IPS-15b (cell line): ENCODE data around the gene ARL5B.
A peak's percentile ranks its signal among the peaks of the same experiment; 100 is the strongest.

Experiments used
- H3K27me3 ChIP-seq: one replicate; pipeline ENCODE4 v1.6.1; 2013; ENCODE audit warnings: low read length; ENCODE audit not compliant: control insufficient read depth, insufficient read depth
- H3K36me3 ChIP-seq: one replicate; pipeline ENCODE4 v1.6.1; 2013; ENCODE audit warnings: low read length; ENCODE audit not compliant: control insufficient read depth, insufficient read depth
- H3K4me1 ChIP-seq: one replicate; pipeline ENCODE4 v1.6.1; 2013; ENCODE audit warnings: mild to moderate bottlenecking, low read length; ENCODE audit not compliant: control insufficient read depth, insufficient read depth
- H3K4me3 ChIP-seq: one replicate; pipeline ENCODE4 v1.5.1; 2013; ENCODE audit warnings: low read depth, low read length
- H3K9ac ChIP-seq: one replicate; pipeline ENCODE4 v1.6.1; 2013; ENCODE audit warnings: low read depth, mild to moderate bottlenecking, low read length
- H3K9me3 ChIP-seq: one replicate; pipeline ENCODE4 v1.6.1; 2013; ENCODE audit warnings: mild to moderate bottlenecking, low read length; ENCODE audit not compliant: control insufficient read depth, insufficient read depth

The ARL5B gene

DNA sequence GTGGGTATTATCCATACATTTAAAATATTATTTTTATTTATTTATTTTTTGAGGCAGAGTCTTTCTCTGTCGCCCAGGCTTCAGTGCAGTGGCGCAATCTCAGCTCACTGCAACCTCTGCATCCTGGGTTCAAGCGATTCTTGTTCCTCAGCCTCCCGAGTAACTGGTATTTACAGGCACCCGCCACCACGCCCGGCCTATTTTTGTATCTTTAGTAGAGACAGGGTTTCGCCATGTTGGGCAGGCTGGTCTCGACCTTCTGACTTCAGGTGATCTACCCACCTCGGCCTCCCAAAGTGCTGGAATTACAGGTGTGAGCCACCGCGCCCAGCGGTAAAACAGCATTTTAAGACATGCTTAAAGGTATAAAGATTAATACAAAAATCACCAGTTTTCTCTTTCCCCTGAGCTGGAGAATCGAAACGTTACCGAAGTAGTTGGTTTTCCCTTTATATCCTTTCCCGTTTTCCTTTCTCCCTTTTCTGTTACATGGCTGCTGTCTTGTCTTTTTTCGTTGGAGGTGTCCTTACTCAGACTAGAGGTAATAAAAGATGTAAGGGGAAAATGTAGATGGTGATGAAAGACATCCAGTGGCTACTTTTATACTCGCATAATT is 1.7 kb downstream of the ARL5B start:
- peaks cover 15% of the 10 kb centered on the region for H3K4me1 ChIP-seq
- H3K4me3 ChIP-seq, result peak overlapping the region; percentile 99
- no peaks in the 10 kb centered on the region for H3K36me3 ChIP-seq
- no peaks in the 10 kb centered on the region for H3K9me3 ChIP-seq
- H3K27me3 ChIP-seq, result no peaks in the 10 kb centered on the region
- H3K9ac ChIP-seq, result no peak overlapping the region

DNA sequence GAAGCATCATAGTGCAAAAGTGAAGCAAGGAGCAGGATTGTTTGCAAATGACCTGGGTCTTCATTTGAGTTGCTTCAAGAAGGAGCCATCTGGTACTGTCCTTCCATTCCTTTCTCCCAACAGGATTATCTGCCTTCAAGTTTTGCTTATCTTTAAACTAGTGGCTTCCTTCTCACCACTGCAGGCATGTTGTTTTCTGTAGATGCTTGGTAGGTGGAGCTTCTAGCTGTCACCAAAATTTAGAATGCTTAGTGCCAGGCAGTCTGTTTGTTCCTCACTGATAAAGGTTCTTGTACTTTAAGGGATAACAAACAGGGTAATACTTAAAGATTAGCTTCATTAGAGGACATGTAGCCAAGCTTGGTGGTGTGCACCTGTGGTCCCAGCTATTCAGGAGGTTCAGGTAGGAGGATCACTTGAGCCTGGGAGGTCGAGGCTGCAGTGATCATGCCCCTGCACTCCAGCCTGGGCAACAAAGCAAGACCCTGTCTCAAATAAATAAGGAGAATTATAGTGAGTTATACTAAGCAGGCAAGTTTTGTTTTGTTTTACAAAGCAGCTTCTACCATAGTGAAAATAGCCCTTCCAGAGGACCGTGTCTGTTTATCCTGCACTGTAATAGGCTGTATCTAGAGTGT is 5.7 kb downstream of the ARL5B start:
- peaks cover 22% of the 10 kb centered on the region for H3K4me1 ChIP-seq
- H3K27me3 ChIP-seq, result no peaks in the 10 kb centered on the region
- no peaks in the 10 kb centered on the region for H3K9me3 ChIP-seq
- H3K9ac ChIP-seq, result no peak overlapping the region
- no peaks in the 10 kb centered on the region for H3K36me3 ChIP-seq
- H3K4me3 ChIP-seq, result no peak overlapping the region

DNA sequence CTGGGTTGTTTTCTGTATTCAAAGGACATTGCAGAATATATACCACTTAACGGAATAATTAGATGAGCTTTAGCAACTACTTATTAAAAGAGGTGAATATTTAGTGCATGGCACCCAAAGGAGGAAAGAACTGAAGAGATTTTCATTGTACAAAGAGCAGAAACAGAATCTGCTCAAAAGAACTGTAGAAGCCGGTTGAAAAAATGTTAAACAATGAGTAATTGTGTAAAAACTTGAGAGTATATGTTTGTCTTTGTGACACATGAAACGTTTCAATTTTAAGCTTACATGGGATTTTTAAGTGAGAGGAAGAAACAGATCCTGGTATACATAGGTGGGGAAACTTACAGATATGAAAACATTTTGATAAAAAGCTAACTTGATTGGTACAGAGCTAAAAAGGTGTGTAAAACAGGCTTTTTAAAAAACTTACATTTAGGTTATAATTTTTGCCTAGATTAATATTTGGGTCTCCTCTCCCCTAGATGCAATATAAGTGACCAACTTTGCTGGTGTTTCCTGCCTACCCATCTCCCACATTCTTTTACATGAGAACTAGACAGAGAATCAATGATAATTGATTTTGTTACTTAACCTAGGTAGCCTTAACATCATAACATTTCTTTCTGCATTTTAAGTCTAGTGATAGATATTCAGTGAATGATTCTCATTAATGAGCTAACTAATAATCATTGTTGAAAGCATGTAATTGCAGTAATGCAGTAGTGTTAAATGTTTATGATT is 6.8 kb downstream of the ARL5B start:
- Histone ChIP-seq H3K4me3 (no peak overlapping the region), H3K27me3 (no peaks in the 10 kb centered on the region), H3K4me1 (peaks cover 22% of the 10 kb centered on the region), H3K36me3 (no peaks in the 10 kb centered on the region), H3K9me3 (no peaks in the 10 kb centered on the region), H3K9ac (no peak overlapping the region)

DNA sequence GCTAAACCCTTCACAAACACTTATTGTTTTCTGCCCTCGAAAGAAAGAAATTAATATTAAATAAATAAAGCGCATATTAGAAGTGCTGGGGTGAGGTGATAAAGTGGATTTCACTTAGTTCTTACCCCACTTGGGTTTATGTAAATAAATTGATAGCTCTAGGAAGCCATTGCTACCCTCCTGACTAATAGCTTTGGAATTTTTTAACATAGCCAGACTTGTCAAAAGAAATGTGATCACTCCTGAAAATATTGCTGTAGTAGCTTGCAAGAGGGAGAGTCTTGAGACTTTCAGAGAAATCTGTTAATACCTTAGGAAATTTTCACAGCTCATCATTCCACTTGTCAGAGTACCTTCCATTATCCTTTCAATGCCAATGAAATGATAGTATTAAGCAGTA is 7.6 kb downstream of the ARL5B start:
- Histone ChIP-seq H3K27me3 (no peaks in the 10 kb centered on the region), H3K9ac (no peak overlapping the region), H3K4me3 (no peak overlapping the region), H3K36me3 (no peaks in the 10 kb centered on the region), H3K9me3 (no peaks in the 10 kb centered on the region), H3K4me1 (peaks cover 18% of the 10 kb centered on the region)

DNA sequence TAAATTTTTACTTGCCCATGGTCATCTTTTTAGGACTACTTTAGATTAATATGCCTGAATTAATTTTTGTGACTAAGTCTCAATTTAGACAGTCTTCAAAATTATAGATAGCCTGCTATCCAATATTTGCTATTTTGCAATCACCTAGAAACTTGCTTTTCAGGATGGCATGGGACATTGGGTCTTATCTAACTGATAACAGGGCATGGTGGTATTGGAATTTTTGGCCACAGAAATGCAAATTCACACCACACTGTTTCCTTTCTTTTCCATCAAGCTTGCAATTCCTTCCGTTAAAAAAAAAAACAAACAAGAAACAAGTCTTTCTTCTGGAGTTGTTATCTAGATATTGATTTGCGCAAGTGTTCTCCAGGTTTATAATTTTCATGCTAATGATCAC is 8.8 kb downstream of the ARL5B start:
- H3K36me3 ChIP-seq, result no peaks in the 10 kb centered on the region

DNA sequence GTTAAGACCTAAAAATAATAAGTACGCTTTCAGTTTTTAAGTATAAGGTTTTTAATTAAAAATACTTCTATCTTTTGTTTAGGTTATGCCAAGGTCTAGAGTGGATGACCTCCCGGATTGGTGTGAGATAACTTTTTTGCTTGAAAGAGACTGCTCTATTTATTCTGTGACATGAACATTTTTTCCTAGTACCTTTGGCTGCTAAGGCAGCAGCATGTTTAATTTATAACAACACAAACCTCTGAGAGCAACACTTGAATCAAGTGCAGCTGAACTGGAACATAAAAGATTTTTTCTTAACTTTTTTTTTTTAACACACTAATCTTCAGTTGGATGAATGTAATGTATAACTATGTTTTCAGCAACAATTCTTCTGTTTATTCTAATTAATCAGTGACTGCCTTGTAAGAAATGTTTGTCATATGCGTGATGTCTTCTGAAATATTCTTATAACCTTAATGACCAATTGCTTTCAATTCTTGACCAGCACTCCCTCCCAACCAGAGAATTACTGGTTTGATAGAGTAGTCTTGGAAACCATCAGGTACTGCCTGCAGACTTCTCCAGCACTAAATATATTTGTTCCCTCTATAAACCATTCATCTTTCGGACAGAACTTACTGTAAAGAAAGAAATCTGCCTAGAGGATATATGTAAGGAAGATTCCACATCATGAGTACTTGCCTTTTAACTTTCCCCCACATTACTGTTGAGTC is 16.0 kb downstream of the ARL5B start:
- Histone ChIP-seq H3K4me3 (no peak overlapping the region), H3K27me3 (no peaks in the 10 kb centered on the region), H3K9ac (no peak overlapping the region), H3K36me3 (no peaks in the 10 kb centered on the region), H3K9me3 (no peaks in the 10 kb centered on the region), H3K4me1 (no peaks in the 10 kb centered on the region)

More for the DNA sequence above, 8.8 kb downstream of the ARL5B start:
- H3K9me3 ChIP-seq, result no peaks in the 10 kb centered on the region
- no peak overlapping the region for H3K9ac ChIP-seq
- no peak overlapping the region for H3K4me3 ChIP-seq
- no peaks in the 10 kb centered on the region for H3K27me3 ChIP-seq
- peaks cover 18% of the 10 kb centered on the region for H3K4me1 ChIP-seq

DNA sequence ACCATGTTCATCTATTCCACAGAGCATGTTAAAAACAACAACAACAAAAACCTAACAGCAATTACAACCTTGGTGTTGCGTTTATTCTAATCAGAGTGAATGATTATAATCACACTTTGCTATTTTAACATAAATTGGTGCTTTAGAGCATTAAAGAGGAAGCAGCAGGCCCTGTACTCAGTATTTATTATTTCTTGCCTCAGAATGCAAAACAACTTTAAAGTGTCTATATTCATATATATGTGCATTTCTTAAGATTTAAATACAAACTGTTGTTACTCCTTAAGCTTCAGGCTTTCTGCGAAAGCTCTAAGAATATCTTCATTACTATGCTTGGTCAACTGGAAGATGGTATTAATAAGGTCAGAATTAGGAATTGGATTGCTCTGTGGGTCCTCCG is 21.5 kb downstream of the ARL5B start:
- H3K9me3 ChIP-seq, result no peaks in the 10 kb centered on the region
- no peaks in the 10 kb centered on the region for H3K4me1 ChIP-seq
- no peaks in the 10 kb centered on the region for H3K36me3 ChIP-seq
- H3K27me3 ChIP-seq, result no peaks in the 10 kb centered on the region
- H3K4me3 ChIP-seq, result no peak overlapping the region
- no peak overlapping the region for H3K9ac ChIP-seq

DNA sequence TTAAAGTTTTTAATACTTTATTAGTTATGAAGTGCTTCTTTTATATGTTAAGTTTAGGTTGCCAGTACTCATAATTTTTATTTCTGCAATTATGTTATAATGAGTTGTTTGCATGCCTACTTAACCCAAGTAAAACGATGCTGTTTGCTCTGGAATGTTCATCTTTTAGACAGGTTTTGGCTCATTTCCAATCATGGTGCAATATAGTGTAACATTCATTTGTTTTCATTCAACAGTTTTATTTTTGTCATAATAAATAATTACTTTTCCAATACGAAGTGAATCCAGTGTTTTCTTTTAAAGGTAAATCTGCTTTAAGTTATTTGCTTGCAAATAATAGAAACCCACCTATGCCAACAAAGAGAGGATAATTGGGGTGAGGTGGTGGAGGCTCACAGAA is 22.1 kb downstream of the ARL5B start:
- no peak overlapping the region for H3K4me3 ChIP-seq
- no peaks in the 10 kb centered on the region for H3K36me3 ChIP-seq
- no peak overlapping the region for H3K9ac ChIP-seq
- H3K9me3 ChIP-seq, result no peaks in the 10 kb centered on the region
- no peaks in the 10 kb centered on the region for H3K27me3 ChIP-seq
- H3K4me1 ChIP-seq, result no peaks in the 10 kb centered on the region

DNA sequence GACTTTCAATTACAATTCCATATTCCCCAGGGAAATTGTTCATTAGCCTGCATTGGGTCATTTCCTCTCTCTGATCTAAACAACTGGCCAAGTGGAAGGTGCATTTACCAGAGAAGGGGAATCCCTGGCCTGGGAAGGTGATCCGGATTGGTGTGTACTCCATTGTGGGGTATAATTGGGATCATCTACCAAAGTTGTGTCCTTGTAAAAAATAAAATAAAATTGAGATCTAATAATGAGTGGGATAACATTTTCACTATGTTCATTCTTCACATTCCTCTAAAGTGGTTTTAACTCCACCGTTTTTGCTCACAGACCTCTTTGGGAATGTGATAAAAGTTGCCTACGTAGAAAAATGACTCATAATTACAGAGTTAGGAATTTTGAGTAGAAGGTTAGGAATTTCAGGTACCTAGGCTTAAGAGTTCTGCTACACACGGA is 22.8 kb downstream of the ARL5B start:
- Histone ChIP-seq H3K4me3 (no peak overlapping the region), H3K9me3 (no peaks in the 10 kb centered on the region), H3K36me3 (no peaks in the 10 kb centered on the region), H3K9ac (no peak overlapping the region), H3K27me3 (no peaks in the 10 kb centered on the region), H3K4me1 (no peaks in the 10 kb centered on the region)

DNA sequence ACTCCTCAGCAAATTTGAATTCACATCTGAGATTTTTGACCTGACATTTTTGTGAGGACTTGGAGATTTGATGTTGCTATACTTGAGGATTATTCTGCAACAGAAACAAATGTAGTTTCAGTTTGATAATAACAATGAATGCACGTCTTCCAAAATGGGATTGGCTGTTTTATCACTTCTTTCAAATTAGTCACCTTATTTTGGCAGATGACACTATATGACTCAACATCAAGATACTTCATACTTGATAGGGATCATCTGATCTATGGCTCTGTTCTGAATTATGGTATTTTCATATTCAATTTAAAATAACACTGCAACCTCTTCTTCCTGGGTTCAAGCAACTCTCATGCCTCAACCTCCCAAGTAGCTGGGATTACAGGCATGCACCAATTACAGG is 24.2 kb downstream of the ARL5B start:
- Histone ChIP-seq H3K4me3 (no peak overlapping the region), H3K4me1 (no peaks in the 10 kb centered on the region), H3K27me3 (no peaks in the 10 kb centered on the region), H3K9me3 (no peaks in the 10 kb centered on the region), H3K36me3 (no peaks in the 10 kb centered on the region), H3K9ac (no peak overlapping the region)

DNA sequence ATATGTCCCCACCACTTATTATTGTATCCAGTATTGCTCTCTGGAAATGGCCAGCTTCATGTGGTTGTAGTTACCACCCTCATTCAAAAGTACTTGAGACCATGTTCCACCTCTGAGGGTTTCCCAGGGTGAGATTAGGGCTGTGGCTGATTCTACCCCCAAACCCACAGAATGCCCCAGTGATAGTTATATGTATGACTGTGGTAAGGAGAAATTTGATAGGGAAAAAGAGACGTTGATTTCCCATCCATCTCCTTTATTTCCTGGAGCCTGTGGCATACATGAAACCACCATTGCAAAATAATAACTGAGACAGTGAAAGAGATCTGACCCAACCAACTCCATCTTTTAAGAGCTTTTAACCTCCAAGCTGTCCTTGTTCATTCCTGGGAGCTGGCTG is 25.2 kb downstream of the ARL5B start:
- Histone ChIP-seq H3K27me3 (no peaks in the 10 kb centered on the region), H3K4me1 (no peaks in the 10 kb centered on the region), H3K9me3 (no peaks in the 10 kb centered on the region)

More for the DNA sequence above, 25.2 kb downstream of the ARL5B start:
- Histone ChIP-seq H3K4me3 (no peak overlapping the region), H3K9ac (no peak overlapping the region), H3K36me3 (no peaks in the 10 kb centered on the region)
